ENCODE measurements around the gene CFAP61. TPM values are rescaled to one million over a fixed set of nuclear protein-coding genes. Genes with fewer than 3 reads are reported as not detected.
A peak's percentile ranks its signal among the peaks of the same experiment; 100 is the strongest.
"Not testable (repeated sequence)": the region's sequence is repeated elsewhere in the genome, so short reads cannot be mapped to it uniquely, and the experiment has no call there.

The CFAP61 gene
- polyA plus RNA-seq, 3 donors, result 3.5 to 4.2 (median 4.0) TPM

- DNase-seq (ENCODE audit: low read depth in 3 of 3, low spot score in 2 of 3), result no peak
These were observed 153.5 kb downstream of the CFAP61 start for GRCh38 chr20:20205862-20206236.

- no peak for DNase-seq (ENCODE audit: low read depth in 3 of 3, low spot score in 2 of 3)
These were observed 154.5 kb downstream of the CFAP61 start for GRCh38 chr20:20206788-20207187.

- DNase-seq (ENCODE audit: low read depth in 3 of 3, low spot score in 2 of 3), result no peak
These were observed 155.0 kb downstream of the CFAP61 start for GRCh38 chr20:20207291-20207690.

GRCh38 chr20:20207872-20208271 is 155.5 kb downstream of the CFAP61 start:
- DNase-seq (ENCODE audit: low read depth in 3 of 3, low spot score in 2 of 3), result no peak

GRCh38 chr20:20209684-20210083 is 157.4 kb downstream of the CFAP61 start:
- DNase-seq (ENCODE audit: low read depth in 3 of 3, low spot score in 2 of 3), result no peak

GRCh38 chr20:20210327-20210726 is 158.0 kb downstream of the CFAP61 start:
- no peak for DNase-seq (ENCODE audit: low read depth in 3 of 3, low spot score in 2 of 3)

GRCh38 chr20:20210943-20211273 is 158.6 kb downstream of the CFAP61 start:
- no peak for DNase-seq (ENCODE audit: low read depth in 3 of 3, low spot score in 2 of 3)

GRCh38 chr20:20211274-20211987 is 159.1 kb downstream of the CFAP61 start:
- no peak for DNase-seq (ENCODE audit: low read depth in 3 of 3, low spot score in 2 of 3)

GRCh38 chr20:20211988-20212518 is 159.7 kb downstream of the CFAP61 start:
- no peak for DNase-seq (ENCODE audit: low read depth in 3 of 3, low spot score in 2 of 3)

- no peak for DNase-seq (ENCODE audit: low read depth in 3 of 3, low spot score in 2 of 3)
These were observed 160.4 kb downstream of the CFAP61 start for GRCh38 chr20:20212675-20213096.

GRCh38 chr20:20213526-20214121 is 161.3 kb downstream of the CFAP61 start:
- DNase-seq (ENCODE audit: low read depth in 3 of 3, low spot score in 2 of 3), result no peak

- no peak for DNase-seq (ENCODE audit: low read depth in 3 of 3, low spot score in 2 of 3)
These were observed 162.5 kb downstream of the CFAP61 start for GRCh38 chr20:20214757-20215275.

- DNase-seq (ENCODE audit: low read depth in 3 of 3, low spot score in 2 of 3), result no peak
These were observed 163.8 kb downstream of the CFAP61 start for GRCh38 chr20:20215976-20216727.

- no peak for DNase-seq (ENCODE audit: low read depth in 3 of 3, low spot score in 2 of 3)
These were observed 164.6 kb downstream of the CFAP61 start for GRCh38 chr20:20216941-20217340.

GRCh38 chr20:20217621-20218020 is 165.3 kb downstream of the CFAP61 start:
- no peak for DNase-seq (ENCODE audit: low read depth in 3 of 3, low spot score in 2 of 3)

GRCh38 chr20:20218106-20218505 is 165.8 kb downstream of the CFAP61 start:
- DNase-seq (ENCODE audit: low read depth in 3 of 3, low spot score in 2 of 3), result not testable (repeated sequence)

- no peak for DNase-seq (ENCODE audit: low read depth in 3 of 3, low spot score in 2 of 3)
These were observed 166.7 kb downstream of the CFAP61 start for GRCh38 chr20:20219016-20219415.

GRCh38 chr20:20220134-20220533 is 167.8 kb downstream of the CFAP61 start:
- DNase-seq (ENCODE audit: low read depth in 3 of 3, low spot score in 2 of 3), result no peak

- DNase-seq (ENCODE audit: low read depth in 3 of 3, low spot score in 2 of 3), result no peak
These were observed 171.6 kb downstream of the CFAP61 start for GRCh38 chr20:20223981-20224380.

GRCh38 chr20:20224806-20225205 is 172.5 kb downstream of the CFAP61 start:
- peak in 1 of 3 donors; percentile 20 for DNase-seq (ENCODE audit: low read depth in 3 of 3, low spot score in 2 of 3)

GRCh38 chr20:20225325-20226043 is 173.2 kb downstream of the CFAP61 start:
- no peak for DNase-seq (ENCODE audit: low read depth in 3 of 3, low spot score in 2 of 3)

Data from right renal cortex interstitium (tissue), 3 donors.